ENCODE results near the gene C7. TPM values are rescaled to one million over a fixed set of nuclear protein-coding genes. Genes with fewer than 3 reads are reported as not detected.

Gene C7
- total and polyA plus RNA-seq, 2 experiments from 2014 or later = 0.05 to 0.07 TPM

GRCh38 chr5:40958811-40959210 lies 49.5 kb downstream of the C7 start (continued):
- TF ChIP-seq, protein P1, sequence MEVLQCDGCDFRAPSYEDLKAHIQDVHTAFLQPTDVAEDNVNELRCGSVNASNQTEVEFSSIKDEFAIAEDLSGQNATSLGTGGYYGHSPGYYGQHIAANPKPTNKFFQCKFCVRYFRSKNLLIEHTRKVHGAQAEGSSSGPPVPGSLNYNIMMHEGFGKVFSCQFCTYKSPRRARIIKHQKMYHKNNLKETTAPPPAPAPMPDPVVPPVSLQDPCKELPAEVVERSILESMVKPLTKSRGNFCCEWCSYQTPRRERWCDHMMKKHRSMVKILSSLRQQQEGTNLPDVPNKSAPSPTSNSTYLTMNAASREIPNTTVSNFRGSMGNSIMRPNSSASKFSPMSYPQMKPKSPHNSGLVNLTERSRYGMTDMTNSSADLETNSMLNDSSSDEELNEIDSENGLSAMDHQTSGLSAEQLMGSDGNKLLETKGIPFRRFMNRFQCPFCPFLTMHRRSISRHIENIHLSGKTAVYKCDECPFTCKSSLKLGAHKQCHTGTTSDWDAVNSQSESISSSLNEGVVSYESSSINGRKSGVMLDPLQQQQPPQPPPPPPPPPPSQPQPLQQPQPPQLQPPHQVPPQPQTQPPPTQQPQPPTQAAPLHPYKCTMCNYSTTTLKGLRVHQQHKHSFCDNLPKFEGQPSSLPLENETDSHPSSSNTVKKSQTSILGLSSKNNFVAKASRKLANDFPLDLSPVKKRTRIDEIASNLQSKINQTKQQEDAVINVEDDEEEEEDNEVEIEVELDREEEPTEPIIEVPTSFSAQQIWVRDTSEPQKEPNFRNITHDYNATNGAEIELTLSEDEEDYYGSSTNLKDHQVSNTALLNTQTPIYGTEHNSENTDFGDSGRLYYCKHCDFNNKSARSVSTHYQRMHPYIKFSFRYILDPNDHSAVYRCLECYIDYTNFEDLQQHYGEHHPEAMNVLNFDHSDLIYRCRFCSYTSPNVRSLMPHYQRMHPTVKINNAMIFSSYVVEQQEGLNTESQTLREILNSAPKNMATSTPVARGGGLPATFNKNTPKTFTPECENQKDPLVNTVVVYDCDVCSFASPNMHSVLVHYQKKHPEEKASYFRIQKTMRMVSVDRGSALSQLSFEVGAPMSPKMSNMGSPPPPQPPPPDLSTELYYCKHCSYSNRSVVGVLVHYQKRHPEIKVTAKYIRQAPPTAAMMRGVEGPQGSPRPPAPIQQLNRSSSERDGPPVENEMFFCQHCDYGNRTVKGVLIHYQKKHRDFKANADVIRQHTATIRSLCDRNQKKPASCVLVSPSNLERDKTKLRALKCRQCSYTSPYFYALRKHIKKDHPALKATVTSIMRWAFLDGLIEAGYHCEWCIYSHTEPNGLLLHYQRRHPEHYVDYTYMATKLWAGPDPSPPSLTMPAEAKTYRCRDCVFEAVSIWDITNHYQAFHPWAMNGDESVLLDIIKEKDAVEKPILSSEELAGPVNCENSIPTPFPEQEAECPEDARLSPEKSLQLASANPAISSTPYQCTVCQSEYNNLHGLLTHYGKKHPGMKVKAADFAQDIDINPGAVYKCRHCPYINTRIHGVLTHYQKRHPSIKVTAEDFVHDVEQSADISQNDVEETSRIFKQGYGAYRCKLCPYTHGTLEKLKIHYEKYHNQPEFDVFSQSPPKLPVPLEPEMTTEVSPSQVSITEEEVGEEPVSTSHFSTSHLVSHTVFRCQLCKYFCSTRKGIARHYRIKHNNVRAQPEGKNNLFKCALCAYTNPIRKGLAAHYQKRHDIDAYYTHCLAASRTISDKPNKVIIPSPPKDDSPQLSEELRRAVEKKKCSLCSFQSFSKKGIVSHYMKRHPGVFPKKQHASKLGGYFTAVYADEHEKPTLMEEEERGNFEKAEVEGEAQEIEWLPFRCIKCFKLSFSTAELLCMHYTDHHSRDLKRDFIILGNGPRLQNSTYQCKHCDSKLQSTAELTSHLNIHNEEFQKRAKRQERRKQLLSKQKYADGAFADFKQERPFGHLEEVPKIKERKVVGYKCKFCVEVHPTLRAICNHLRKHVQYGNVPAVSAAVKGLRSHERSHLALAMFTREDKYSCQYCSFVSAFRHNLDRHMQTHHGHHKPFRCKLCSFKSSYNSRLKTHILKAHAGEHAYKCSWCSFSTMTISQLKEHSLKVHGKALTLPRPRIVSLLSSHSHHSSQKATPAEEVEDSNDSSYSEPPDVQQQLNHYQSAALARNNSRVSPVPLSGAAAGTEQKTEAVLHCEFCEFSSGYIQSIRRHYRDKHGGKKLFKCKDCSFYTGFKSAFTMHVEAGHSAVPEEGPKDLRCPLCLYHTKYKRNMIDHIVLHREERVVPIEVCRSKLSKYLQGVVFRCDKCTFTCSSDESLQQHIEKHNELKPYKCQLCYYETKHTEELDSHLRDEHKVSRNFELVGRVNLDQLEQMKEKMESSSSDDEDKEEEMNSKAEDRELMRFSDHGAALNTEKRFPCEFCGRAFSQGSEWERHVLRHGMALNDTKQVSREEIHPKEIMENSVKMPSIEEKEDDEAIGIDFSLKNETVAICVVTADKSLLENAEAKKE (CRISPR knock-in tag; IDR thresholded peaks at IDR 0.05) = no peak
- TF ChIP-seq REST (IDR thresholded peaks at IDR 0.05; ENCODE audit: unreplicated experiment) = no peak

DNA sequence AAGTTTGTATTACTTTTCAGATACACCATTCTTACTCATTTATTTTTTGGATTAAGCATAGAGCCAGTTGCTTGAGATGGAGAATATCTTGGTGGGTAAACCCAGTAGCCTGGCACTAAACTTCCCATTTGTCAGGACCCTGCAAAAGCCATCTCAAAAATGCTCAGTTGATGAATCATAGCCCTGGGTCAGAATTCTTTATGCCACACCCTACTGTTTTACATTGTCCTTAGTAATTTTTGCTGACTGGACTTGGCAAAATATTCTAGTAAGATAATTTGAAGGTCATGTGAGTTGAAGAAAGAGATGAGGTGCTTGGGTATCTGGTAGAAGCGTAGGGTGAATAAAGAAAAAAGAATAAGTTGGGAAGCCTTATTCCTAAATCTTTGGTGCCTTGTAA lies 50.7 kb downstream of the C7 start:
- no peak overlapping the region for H3K27ac ChIP-seq (ENCODE audit: low read depth)
- no peak overlapping the region for H3K4me3 ChIP-seq
- H3K27me3 ChIP-seq (ENCODE audit: insufficient read depth) = no peaks in the 10 kb centered on the region
- 0 out of 3 replicates have a peak, but pooled peaks cover 9% of the 10 kb centered on the region for H3K36me3 Mint-ChIP-seq (ENCODE audit: low read depth)
- H3K36me3 ChIP-seq (ENCODE audit: insufficient read depth) = no peaks in the 10 kb centered on the region
- H3K4me2 ChIP-seq = no peak overlapping the region
- H3K4me1 Mint-ChIP-seq = peaks cover 4% of the 10 kb centered on the region; the same call in 1 of the 3 replicates
- H3K9me3 Mint-ChIP-seq = peaks cover 13% of the 10 kb centered on the region
- H3K27me3 Mint-ChIP-seq (ENCODE audit: insufficient read depth, low read depth, poor library complexity) = no peaks in the 10 kb centered on the region
- no peak overlapping the region for H2AFZ ChIP-seq
- ATAC-seq (no peak), DNase-seq (ENCODE audit: low spot score) (no peak)
- no peaks in the 10 kb centered on the region for H3K9me2 ChIP-seq (ENCODE audit: insufficient read depth)
- no peaks in the 10 kb centered on the region for H3K79me2 ChIP-seq (replicated peaks; ENCODE audit: insufficient read depth)
- H4K20me1 ChIP-seq (replicated peaks; ENCODE audit: insufficient read depth) = no peaks in the 10 kb centered on the region
- H3K4me1 ChIP-seq (ENCODE audit: insufficient read depth) = no peaks in the 10 kb centered on the region
- no peaks in the 10 kb centered on the region for H3F3A ChIP-seq (replicated peaks; ENCODE audit: low read depth)
- no peak overlapping the region for H3K27ac Mint-ChIP-seq
- H3K4me3 Mint-ChIP-seq = no peak overlapping the region
- TF ChIP-seq CTCF (conservative IDR thresholded peaks at IDR 0.05; ENCODE audit: low read depth in 2 of 2) = no peak
- TF ChIP-seq ZNF114 (CRISPR knock-in tag; IDR thresholded peaks at IDR 0.05) = no peak
- TF ChIP-seq REST (IDR thresholded peaks at IDR 0.05; ENCODE audit: unreplicated experiment) = no peak
- TF ChIP-seq STAT1 (IDR thresholded peaks at IDR 0.05; ENCODE audit: unreplicated experiment) = no peak
- TF ChIP-seq EZH2phosphoT487 (IDR thresholded peaks at IDR 0.05; ENCODE audit: unreplicated experiment) = no peak
- no peak for TF ChIP-seq NANOG (IDR thresholded peaks at IDR 0.05; ENCODE audit: borderline replicate concordance)
- TF ChIP-seq EZH2 (IDR thresholded peaks at IDR 0.05; ENCODE audit: low read depth, unreplicated experiment) = no peak

Measured in GM23338 (cell line).